GM18499 (cell line): ENCODE data around the gene SLC34A1.
"Not testable (repeated sequence)": the region's sequence is repeated elsewhere in the genome, so short reads cannot be mapped to it uniquely, and the experiment has no call there.

Source experiments
- ATAC-seq: cut with Tn5 transposase; IDR thresholded peaks from one replicate; pipeline ENCODE4 v1.9.1; 2021; ENCODE audit warnings: moderate number of reproducible peaks; ENCODE audit not compliant: insufficient read depth, unreplicated experiment

The SLC34A1 gene, protein sequence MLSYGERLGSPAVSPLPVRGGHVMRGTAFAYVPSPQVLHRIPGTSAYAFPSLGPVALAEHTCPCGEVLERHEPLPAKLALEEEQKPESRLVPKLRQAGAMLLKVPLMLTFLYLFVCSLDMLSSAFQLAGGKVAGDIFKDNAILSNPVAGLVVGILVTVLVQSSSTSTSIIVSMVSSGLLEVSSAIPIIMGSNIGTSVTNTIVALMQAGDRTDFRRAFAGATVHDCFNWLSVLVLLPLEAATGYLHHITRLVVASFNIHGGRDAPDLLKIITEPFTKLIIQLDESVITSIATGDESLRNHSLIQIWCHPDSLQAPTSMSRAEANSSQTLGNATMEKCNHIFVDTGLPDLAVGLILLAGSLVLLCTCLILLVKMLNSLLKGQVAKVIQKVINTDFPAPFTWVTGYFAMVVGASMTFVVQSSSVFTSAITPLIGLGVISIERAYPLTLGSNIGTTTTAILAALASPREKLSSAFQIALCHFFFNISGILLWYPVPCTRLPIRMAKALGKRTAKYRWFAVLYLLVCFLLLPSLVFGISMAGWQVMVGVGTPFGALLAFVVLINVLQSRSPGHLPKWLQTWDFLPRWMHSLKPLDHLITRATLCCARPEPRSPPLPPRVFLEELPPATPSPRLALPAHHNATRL

DNA sequence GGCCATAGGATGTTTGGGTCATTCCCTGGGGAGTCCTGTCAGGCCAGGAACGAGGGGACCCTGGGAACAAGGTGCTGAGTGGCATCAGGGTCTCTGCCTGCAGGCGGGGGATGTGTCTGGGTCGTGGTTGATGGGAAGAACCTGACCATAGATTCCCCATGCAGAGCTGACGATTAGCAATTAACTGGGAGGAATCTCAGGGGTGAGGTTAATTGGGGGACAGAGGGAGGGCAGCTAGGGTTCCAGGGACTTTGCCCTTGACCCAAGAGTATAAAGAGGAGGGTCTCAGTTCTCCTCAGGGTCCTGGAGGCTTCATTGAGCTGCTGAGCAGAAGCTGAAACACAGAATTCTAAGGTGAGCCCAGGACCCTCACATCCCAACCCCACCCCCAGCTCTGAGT lies at the start of gene SLC34A1:
SLC34A1 (plus strand) TSS at position 301 of the 400 bp plus-strand sequence. CDS start 1,308 bp downstream, outside the sequence.
- no peak for ATAC-seq

DNA sequence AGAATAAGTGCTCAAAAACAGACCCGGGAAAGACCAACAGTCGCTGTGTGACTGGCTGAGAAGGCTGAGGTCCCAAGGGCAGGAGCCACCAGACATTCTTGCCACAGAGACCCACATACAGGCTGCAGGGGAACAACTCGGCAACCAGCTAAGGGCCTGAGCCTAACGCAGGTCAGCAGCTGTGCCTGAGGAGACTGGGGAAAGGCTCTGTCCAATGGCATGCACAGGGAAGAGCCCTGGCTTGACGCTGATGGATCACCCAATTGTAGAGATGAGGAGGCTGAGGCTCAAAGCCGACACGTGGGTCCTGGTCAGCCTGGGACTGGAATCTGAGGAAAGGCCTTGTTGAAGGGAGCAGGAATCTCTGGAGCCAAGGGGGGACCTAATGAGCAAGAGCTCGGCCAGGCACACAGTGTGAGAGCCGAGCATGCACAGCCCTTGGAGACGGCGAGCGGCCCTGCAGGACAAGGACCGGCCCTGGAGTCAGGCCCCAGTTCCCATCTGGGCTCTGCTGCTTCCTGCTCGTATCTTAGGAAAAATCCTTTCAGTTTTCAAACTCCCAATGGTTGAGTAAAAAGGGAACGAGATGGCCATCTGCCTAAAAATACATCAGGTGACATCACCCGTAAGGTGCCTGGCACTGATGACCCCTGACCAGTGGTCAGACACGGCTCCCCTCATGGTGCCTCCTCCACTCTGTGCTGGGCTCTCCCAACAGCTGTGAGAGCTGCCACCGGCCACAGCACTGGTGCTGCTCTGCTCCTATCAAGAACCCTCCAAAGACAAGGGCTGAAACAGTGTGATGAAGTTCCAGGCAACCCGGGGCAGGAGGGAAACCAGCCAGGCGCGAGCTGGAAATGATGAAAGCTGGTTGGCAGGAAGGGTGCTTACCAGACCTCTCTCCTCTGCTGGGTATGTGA lies 49.2 kb upstream of the SLC34A1 start:
- no peak for ATAC-seq

DNA sequence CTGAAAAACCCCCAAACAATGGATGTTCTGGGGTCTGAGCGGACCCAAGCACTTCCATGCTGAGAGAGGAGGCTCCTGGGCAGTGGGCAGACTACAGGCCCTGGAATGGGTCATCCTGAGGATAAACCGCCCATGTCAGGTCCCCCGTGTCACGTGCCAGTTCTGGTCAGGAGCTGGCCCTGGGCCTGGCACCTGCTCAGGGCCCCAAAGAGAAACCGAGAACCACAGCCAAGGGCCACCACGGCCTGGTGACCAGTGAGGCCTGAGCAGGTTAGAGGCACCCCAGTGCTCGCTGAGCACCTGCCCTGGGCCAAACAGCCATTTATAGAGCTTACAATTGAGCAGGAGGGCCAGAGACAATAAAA lies 48.6 kb upstream of the SLC34A1 start:
- no peak for ATAC-seq

DNA sequence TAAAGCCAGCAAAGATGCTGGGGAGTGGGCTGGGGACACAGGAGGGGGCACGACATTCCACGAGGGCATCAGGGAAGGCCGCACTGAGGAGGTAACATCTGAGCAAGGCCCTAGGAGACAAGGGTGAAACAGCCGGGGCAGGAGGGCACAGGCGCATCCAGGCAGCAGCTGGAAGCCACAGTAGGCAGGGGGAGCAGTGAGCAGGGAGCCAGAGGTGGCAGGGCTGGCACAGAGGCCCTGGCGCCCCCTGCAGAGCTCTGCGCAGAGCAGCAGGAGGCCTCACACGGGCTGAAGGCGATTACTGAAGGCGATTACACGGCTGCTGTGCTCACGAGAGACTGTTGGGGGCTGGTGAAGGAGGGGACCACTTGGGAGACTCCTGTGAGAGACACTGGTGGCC lies 48.1 kb upstream of the SLC34A1 start:
- no peak for ATAC-seq

DNA sequence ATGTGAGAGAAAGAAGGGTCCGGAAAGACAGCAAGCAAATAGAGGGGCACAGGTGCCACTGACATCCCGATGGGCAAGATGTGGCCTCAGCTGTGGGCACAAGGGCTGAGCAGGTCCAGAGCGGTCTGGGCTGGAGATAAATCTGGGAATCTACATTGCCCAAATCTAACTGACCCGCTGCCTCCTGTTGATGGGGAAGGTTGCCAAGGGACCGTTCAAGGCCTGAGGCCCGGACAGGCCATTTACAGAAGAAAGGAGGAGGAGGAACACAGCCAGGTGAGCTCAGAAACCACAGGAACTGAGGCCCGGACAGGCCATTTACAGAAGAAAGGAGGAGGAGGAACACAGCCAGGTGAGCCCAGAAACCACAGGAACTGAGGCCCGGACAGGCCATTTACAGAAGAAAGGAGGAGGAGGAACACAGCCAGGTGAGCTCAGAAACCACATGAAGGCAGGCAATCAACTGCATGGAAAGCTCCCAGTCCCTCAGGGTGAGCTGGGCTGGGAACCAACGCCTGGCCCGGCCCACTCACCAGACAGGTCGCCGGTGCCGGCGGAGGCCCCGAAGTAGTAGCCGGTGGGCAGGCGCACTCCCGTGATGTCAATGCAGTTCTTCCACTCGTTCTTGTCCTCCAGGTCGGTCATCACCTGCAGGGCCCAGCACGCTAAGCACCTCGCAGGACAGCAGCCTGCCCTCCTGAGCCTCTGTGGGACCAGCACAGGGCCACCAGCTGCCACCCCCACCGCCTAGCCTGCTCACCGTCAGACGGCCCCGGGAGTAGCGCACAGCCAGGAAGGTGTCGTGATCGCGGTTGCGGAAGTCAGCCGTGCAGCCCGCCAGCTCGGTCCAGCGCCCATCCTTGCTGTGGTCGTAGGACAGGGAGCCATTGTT lies 47.4 kb upstream of the SLC34A1 start:
- no peak for ATAC-seq

DNA sequence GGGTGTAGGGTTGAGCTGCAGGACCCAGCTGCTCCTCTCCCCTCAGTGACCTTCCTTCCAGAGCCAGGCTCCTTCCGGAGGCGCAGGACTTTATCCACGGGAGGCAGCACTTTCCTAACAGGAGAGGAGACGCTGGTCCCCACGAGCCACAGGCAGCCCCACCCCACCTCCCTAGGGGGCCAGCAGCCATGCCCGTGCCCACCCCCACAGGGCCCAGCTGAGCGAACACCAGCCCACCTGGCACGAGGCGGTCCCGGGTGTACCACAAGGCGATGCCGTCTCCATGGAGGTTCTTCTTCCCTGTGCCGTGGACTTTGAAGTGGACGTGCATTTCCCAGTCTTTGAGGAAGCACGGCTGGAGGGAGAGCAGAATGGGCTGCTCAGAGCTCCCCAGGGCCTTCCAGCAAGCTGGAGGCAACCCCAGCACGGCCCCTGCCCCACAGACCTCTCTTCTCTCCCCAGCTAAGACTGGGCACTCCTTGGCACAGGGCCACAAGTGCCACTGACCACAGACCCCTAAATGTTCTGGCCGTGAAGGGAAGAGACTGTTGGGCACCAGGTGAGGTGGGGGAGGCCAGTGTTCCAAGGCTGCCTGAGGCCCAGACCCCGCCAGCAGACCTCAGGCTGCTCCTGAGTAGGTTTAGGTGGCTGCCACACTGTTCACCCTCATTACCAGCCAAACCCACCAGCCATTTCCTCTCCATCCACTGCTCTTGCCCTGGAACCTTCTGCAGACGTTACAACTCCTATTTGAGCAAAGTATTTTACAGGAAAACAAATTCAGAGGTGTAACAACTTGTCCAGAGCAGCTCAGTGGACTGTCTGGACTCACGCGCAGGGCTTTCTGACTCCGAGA lies 45.8 kb upstream of the SLC34A1 start:
- no peak for ATAC-seq

DNA sequence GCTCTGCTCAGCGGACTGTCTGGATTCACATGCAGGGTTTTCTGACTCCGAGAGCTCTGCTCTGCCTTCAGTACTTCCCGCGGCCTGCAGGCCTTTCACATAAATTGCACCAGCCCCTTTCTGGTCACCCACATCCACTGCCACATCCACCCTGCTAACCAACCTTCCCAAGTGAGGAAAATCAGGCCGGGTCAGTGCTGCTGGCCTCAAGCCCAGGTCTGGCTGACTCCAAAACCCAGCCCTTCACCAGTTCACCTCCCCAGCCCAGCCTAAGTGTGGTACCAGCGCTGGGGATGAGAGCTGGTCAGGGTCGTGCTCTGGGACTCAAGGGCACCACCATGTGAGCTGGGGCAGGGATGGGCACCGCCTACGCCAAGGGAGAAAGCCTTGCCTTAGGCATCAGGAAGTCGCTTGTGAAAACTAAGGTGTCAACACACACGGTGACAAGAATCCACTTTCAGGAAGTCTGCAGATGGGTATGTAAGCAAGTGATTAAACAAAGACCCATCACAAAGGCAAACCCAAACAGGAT lies 45.1 kb upstream of the SLC34A1 start:
- ATAC-seq = no peak

DNA sequence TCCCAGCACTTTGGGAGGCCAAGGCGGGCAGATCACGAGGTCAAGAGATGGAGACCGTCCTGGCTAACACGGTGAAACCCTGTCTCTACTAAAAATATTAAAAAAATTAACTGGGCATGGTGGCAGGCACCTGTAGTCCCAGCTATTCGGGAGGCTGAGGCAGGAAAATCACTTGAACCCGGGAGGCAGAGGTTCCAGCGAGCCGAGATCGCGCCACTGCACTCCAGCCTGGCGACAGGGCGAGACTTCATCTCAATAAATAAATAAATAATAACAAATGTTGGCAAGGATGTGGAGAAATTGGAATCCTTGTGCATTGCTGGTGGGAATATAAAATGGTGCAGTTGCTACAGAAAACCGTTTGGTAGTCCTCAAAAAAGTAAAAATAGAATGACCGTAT lies 41.2 kb upstream of the SLC34A1 start:
- not testable (repeated sequence) for ATAC-seq

DNA sequence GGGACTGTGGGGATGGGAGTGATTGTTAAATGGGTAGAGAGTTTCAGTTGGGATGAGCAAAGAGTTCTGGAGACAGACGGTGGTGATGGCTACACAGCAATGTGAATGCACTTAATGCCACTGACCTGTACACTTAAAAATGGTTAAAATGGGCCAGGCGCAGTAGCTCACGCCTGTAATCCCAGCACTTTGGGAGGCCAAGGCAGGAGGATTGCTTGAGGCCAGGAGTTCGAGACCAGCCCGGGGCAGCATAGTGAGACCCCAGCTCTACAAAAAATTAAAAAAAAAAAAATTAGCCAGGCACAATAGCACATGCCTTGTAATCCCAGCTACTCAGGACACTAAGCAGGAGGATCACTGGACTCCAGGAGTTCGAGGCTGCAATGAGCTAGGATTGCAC lies 40.5 kb upstream of the SLC34A1 start:
- no peak for ATAC-seq

DNA sequence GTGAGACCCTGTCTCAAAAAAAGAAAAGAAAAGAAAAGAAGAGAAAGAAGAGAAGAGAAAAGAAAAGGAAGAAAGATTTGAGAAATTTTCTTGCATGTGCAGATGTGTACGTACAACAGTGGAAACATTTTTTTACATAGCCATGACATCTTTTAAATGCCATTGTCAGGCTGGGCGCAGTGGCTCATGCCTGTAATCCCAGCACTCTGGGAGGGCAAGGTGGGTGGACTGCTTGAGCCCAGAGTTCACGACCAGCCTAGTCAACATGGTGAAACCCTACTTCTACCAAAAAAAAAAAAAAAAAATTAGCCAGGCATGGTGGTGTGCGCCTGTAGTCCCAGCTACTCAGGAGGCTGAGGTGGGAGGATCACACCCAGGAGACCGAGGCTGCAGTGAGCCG lies 39.3 kb upstream of the SLC34A1 start:
- ATAC-seq = no peak

DNA sequence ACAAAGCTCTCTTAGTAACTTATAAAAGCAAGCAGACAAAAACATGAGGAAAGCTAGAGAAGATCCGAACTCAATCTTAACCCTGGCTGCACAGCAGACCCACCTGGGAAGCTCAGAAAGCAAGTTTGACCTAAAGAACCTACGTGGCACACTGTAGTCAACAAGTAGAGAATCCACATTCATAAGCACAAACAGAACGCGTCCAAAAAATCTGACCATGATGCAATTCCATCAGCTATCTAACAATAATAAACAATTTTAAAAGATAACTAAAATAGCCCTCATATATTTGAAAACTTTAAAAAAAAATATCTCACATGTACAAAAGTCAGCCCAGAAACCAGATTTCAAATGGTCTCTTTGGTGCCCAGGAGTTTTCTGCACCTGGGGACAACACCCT lies 37.4 kb upstream of the SLC34A1 start:
- no peak for ATAC-seq

DNA sequence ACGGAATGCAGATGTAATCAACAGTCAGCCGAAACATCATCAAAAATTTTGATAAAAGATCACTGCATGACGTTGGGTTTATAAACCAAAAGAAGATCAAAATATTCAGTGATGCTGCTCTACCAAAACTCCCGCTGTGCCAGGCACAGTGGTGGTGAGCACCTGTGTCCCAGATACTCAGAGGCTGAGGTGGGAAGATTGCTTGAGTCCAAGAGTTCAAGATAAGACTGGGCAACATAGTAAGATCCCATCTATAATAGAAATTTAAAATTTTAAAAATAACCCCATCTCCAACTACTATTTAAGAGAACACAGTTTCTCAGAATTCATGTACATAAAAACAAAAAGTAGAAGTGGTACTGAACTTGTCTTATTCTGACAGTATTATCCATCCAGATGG lies 36.5 kb upstream of the SLC34A1 start:
- no peak for ATAC-seq

DNA sequence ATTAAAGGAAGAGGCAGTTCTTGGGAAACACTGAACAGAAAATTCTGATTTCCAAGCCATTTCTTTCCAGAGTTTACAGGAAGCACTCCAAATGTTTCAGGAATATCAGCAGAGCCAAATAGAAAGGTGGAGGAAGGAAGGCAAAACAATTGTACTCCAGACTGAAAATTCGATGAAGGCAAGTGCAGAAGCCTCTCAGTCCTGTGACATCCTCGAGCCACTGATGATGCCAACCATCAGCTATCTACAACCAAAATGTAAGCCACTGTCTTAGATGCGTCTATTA lies 34.9 kb upstream of the SLC34A1 start:
- no peak for ATAC-seq

DNA sequence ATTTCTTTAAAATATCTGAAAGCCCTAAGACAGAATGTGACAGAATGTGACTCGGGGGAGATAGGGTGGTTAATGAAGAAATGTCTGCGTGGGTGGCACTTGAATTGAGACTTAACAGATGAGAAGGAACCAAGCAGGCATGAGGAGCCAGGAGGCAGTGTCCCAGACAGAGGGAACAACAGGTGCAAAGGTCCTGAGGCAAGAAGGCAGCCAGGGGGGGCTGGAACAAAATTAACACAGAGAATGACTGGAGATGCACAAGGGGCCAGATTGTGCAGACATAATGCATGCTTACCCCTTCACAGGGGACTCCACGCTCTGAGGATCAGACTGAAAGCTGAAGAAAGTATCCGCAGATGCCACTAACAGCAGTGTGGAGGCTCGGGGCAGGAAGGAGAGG lies 34.5 kb upstream of the SLC34A1 start:
- no peak for ATAC-seq

DNA sequence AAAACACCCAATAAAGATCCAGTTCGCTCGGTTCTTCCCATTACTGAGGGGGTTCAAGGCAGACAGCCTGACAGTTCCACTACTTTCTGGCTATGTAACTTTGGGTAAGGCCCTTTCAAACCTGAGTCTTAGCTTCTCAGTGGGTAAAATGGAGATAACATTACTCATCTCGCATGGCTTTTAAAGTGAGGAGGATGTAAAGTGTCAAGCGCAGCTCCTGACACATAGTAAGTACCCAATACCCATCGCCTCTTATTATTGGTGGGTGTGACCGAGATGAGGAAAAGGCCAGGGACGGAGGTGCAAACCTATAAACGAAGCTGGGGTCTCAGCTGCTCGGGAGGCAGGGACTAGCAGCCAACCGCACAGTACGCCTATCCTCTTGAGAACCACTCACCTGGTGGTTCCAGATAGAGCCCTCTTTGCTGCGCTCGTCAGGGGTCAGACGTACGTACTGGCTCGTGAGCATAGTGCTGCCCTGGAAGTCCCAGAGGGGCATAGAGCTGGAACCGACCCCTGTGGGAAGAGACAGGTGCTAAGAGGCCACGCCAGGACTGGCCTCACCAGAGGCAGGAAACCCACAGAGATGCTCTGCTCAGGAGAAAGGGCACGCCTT lies 33.4 kb upstream of the SLC34A1 start:
- no peak for ATAC-seq

DNA sequence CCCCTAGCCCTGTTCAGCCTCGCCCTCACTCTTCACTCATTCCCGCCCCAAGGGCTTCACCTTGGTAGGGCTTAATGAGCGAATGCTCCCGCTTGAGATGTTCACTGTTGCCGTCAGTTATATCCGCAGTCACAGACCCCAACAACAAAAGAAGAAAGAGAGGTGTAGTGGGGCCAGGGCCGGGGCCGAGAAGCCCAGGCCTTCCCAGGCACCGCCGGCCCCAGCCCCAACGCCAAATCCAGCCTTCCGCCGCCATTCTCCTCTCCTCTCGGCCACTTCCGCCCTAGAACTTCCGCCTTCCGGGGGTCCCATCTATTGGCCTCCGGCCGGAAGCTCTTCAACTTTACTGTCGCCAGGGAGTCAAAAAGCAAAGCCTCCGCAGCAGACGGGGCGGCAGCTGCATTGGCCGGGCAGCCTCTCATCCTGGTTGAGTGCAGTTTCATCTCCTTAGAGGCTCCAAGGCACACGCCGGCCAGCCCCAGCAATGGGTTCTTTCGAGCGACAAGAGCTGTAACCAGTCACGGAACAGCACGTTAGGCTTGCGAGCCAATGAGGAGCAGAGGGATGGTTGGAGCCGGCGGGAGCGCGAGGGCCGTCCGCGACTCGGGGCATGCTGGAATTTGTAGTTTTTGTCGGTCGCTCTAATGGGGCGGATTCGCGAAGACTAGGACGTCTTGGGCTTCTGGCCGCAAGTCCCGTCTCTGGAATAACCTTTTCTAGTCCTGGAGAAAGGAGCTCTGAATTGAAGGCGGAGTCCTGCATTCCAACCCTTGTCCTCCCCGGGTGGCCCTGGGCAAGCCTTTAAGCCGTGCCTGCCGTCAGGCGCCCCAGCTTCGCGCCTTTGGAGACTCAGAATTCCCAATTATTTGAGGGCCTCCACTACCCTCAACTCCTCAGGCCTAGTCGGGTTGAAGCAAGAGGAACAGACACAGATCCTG lies 32.6 kb upstream of the SLC34A1 start, which contains the start of gene LMAN2:
LMAN2 (minus strand) TSS at position 277 of the 938 bp plus-strand sequence; CDS start at position 256, 21 bp downstream.
- peak; percentile 71 for ATAC-seq

DNA sequence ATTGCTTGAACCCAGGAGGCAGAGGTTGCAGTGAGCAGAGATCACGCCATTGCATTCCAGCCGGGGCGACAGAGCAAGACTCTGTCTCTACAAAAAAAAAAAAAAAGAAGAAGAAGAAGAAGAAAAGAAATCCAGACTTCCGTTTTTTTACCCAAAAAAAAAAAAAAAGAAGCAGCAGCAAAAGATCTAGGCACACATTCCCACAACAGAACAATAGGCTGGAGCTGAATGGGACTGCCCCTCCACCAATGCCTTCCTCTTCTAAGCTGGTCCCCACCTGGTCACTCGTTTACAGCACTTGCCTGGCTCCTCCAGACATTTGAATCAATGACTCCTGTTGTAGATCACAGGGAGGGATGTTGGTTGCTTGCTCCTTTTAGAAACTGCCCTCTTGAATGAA lies 31.1 kb upstream of the SLC34A1 start:
- no peak for ATAC-seq
